ENCODE results near the gene TENT5A.

- TF ChIP-seq CTCF (IDR thresholded peaks at IDR 0.05), result no peak
- TF ChIP-seq EP300 (IDR thresholded peaks at IDR 0.05; ENCODE audit: low read depth), result no peak
These were observed 16.6 kb downstream of the TENT5A start for GRCh38 chr6:81735756-81736380.
